HG03378 (cell line): Measurements from ENCODE around the gene NOX5.

ENCODE experiments used
- ATAC-seq: cut with Tn5 transposase; IDR thresholded peaks from one replicate; pipeline ENCODE4 v1.9.1; 2021; ENCODE audit warnings: mild to moderate bottlenecking, moderate library complexity; ENCODE audit not compliant: unreplicated experiment

NOX5 gene

DNA sequence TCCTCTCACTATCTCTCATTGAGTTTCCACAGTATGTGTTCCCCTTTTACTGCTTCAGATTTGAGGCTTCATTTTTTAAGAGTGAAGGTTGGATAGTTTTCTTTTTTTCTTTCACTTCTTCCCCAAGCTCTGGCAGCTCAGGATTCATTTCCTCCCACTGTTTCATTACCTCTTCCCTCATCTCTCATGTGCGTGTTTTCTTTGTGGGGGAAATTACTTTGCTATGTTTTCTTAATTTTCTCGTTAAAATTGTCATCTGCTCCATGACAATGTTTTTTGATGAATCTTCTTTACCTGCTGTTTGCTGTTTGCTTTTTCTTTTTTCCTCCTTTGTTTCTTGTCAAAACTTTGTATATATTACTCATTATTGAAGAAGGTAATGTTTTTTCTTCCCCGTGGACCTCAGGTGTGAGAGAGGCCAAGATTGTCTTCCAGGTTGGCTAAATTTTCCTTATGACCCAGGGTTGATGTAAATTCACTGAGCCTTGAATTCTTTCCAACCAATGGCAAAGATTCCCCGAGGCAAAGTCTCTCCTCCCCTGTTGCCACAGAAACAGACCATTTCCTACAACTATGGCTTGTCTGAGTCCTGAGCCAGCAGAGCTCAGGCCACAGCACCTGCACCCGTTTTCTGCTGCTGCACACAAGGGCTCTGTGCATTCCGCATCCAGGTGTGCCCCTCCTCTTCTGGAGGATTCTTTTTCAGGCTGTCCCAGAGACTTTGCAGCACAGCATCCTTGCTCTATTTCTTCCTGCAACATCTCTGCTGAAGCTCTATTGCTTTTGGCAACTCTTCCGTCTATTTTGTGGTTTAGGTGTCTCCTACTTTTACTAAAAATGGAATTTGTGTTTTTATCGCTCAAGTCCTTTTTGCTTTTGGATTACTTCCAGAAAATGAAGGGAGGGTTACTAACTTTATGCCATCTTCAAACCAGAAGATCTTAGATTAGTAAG lies 66.1 kb downstream of the NOX5 start:
- ATAC-seq = no peak

DNA sequence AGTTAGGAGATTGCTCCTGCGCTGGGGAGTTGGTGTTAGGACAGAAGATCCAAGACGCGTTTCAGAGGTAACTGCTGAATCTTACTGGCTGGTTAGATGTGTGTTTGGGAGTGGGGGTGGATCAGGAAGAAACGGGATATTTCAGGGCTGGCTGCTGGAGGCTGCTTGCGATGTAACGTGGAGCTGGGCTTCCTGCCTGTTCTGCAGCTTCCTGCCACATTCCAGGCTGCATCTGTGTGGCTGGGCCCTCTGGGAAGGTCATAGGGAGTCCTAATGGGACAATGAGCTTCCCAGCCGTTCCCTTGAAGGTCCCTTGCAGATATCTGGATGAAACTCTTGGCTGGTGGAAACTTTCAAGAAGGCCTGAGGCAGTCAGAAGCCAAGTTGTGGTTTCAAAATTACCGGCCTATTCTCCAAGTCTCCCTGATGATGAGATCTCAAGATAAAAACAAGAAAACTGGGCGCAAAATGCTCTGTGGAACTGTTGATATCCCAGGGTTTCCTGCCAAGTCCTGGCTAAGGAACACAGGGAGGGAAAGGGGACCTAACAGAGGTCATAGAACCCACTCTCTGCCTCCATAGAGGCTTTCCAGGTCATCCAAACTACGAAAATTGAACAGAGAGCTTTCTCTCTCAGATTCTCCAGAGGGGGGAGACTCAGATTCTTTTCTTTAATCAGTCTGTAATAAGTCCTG lies 67.0 kb downstream of the NOX5 start:
- no peak for ATAC-seq

DNA sequence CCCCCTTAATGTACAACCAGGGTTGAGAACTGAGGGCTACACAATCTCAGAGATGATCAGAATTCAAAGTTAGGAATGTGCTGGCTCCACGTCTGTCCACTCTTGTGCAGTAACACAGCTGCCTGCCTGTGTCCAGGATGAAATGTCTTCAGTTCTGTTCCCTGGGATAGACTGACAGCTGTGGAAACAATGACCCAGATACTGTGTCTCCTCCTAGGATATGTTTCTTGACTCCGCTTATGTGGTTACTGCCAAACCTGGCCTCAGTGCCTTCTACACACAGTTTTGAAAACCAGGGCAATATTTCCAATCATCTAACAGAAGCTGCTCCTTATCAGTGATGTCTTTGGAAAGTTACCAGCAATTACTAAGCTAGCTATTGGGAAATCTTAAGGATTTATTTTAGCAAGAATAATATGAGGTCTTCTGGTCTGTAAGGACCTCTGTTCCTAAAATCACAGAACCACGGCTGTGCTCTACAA lies 67.6 kb downstream of the NOX5 start:
- ATAC-seq = no peak

DNA sequence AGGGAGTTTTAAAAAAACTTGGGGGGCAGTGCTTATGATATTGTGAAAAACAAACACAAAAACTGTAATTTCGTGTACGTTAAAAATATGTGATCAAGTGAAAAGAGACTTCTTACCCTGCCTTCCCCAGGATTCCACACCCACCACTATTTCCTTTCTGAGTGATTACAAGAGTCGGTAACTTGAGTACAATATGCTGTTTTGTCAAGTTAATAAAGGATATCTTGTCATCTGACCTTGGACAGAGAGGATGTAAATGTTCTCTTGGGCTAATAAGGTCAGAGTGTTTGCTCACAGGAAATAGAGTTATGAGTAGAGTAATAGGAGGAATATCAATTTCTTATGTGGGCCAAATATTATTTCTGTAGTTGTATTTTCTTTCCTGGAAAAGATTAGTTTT lies 68.1 kb downstream of the NOX5 start:
- ATAC-seq = no peak

DNA sequence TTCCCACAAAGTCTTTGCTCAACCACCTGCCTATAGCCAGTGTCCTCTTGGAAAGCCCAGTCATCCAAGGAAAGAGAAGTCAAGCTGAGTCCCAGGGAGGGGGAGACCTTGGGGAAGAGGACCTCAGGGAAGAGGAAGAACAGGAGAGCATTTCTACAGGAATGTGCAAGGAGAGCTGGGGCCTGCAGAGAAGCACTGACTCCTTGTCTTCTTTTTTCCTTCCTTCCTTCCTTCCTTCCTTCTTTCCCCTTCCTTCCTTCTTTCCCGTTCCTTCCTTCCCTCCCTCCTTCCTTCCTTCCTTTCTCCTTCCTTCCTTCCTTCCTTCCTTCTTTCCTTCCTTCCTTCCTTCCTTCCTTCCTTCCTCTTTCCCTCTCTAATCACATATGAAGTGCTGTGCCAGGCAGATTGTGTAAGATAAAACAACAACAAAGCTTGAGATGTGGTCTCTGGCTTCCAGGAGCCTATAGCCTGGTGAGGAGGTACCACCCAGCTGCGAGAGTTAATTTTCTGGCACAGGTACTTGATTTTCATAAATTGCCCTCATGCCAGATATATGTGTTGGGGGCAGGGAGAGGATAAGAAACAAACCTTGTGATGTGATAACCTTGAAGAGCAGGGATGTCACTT lies 70.0 kb downstream of the NOX5 start:
- ATAC-seq = no peak

DNA sequence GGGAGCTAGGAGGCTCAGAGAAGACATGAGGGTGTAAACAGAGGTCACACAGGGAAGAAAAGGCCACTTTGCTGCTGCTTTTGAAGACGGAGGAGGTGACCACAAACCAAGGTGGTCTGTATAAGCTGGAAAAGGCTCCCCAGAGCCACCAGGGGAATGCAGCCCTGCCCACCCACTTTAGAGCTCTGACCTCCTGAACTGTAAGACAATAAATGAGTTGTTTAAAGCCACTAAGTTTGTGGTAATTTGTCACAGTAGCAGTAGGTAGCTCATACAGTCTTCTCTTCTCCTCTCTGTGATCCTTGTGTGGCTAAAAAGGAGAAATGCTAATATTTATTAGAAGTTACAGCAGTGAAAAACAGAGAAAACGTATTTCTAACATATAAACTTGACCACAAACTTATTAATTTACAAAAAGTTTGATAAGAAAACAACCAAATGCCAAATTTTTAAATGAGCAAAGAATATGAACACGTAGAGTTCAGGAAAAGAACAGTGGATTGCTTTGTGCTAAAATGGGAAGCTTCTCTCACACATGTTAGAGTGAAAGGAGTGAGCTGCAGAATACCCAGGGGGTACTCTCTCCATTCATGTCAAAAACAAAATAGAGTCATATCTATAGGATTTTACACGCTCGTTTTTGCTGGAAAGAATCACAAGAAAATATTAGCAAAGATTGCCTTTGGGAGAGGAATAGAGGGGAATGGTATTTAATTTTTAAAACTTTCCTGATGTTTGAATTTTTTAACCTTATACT lies 71.0 kb downstream of the NOX5 start:
- ATAC-seq = no peak

DNA sequence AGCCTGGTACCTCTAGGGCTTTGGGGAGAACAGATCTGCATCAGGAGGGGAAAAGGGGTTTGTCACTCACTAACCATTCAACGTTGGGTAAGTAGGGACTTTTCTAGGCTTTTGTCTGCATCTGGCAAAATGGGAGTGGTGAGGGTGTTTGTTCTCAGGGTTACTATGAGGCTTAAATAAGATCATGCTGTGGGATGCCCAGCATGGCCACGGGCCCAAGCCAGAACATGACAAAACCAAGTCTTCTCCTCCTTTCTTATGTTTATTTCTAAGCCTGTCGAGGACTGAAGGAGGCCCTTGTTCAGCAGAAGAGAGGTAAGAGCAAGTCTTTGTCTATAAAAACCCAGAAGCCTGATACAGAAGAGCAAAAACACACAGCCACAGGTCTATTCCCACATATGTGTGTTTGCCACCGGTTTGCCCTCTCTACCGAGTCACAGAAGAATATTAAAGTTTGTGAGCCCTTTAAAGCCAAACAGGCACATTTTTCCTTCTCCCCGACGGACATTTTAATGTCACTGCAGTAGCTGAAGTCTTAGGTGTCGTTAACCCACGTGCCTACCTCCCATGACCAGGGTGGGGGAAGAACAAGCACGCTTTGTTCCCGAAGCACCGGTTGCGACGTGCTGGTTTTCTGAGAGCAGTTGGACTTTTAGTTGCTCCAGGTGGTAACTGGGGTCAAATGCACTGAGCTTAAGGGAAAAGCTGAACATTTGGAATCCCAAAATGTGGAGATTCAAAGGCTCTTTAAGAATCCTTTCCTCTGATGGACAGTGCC lies 72.1 kb downstream of the NOX5 start:
- no peak for ATAC-seq

DNA sequence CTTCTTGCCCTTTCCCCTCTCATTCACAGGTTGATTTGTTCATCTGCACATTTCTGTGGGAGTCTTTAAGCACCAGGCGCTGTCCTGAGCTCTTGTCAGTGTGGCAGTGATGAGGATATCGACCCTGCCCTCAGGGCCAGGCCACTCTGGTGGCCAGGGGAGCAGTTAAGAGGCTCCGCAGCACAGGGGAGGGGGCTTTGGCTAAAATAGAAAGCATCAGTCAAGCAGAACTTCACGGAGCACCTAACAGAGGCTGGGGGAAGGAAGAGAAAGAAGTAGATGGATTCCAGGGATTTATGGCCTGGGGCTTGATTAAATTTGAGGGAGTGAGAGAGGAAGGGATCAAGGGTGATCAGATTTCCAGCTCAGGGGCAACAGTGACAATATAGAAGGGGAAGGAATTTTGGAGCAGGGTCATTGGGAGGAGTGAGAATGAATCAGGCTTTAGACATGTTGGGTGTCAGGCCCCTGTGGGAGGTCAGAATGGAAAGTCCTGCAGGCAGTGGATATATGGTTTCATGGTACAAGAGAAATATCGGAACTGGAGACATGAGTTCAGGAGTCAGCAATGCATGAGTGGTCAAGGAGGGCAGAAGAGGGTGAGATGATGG lies 73.0 kb downstream of the NOX5 start:
- no peak for ATAC-seq

DNA sequence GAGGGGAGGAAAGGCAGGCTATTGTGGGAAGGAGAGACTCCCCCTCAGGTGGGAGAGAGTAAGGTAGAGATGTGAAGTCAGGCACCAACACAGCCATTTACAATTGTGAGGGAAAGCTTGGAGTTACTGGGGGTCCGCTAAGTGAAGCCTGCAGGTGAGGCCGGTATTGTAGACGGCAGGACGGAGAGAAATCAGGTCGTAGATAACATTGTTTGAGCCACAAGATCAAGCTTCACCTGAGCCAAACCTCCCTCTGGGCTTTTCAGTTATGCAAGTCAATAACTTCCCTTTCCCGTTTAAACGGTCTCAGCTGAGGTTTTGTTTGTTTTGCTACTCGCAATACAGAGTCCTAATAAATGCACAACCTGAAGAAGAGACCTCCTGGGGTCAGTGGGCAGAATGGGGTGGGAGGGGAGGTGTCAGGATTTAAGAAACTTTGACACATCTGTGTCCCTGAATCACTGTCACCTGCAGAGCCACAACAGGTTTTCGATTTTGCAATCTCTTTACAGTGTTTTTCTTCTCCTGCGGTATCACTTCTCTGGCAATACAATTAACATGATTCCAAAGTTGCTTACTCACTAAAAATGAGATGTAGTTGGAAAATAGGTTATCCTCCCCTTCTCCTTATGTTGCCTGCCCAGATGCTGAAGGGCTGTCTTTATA lies 73.9 kb downstream of the NOX5 start:
- ATAC-seq = no peak

DNA sequence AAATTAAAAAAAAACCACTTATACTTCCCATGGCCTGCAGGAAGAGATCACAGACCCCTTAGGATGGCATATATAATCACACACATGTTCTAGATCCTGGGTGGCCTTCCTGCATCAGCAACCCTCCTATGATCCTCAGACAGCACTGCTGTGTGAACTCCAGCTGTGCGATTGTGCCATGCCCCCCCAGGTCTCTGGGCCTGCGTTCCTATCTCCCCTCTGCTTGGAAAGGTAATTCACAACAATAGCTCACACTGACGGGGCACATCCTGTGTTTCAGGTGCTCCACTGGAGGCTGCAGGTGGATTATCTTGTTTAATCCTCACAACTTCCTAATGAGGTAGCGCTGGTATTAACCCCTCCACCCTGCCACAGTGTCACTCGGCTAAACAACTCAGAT lies 74.8 kb downstream of the NOX5 start:
- ATAC-seq = no peak

DNA sequence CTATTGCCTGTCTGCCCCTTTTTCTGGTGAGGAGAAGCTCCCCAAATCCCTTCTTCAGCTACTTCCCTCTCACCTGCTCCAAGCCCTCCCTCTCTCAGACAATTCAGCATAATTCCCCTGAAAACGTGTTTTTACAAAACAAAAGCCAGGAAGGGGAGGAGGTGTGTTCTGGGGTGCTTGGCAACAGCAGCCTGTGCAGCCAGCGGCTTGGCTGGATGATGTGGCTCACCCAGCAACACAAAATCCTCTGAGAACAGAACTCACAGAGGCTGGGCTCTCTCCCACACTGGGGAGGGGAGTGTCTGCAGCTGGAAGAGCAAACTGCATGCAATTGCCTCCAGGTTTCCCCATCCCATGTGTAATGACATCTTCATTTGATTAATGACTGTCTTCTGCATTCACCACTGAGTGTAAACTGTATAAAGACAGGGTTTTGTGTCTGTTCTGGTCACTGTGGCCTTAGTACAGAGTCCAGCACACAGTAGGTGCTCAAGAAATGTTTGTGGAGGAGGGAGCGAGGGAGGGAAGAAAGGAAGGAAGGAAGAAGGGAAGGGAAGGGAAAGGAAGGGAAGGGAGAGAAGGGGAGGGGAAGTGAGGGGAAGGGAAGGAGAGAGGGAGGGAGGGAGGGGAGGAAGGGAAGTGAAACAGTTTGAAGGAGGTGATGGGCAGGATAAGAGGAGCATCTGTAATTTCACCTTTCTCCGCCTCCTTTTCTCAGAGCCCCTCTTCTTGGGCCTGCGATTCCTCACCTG lies 75.9 kb downstream of the NOX5 start:
- ATAC-seq = no peak

DNA sequence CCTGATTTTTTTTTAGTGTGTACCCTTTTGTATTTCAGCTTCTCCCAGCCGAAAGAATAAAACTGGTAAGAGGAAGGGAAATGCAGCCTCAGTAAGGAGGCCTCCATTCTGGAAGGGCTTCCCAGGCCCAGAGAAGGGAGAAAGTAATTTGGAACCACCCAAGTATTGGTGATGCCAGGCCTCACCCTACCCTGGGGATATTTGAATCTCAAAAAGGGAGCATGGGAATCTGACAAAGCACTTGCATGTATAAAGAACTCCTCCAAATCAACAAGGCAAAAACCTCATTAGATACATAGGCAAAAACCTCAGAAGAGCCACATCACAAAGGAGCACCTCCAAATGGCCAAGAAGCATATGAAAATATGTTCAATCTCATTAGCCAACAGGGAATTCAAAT lies 77.2 kb downstream of the NOX5 start:
- ATAC-seq = no peak

DNA sequence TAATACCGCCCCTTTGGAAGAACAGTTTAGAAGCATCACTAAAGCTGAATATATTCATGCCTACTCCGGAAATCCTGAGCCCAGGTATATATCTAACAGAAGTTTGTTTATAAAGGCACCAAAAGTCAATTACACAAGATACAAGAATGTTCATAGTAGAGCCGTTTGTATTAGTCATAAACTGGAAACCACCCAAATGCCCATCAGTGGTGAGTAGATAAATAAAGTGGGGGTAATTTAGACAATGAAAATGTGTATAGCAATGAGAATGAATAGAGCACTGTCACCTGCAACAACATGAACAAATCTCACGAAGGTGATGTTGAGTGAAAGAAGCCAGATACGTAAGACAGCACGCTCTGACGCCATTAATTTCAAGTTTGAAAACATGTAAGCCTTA lies 77.7 kb downstream of the NOX5 start:
- ATAC-seq = no peak

DNA sequence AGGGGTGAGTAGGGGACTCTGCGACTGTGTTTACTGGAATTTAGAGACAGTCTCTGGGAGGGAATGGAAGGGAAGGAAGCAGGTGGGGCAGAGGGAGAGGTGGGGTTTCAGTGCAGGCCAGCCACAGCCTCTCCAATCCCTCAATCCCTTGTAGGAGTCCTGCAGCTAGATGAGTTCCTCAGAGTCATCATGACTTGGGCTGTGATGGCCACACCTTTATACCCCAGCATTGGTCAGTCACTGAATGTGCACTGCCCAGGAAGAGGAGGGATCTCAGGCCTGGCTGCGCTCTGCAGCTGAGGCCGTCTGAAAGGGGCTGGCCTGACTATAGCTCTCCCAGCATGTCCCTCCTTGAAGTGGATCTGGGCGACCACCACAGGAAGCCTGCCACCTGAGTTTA lies 78.6 kb downstream of the NOX5 start:
- no peak for ATAC-seq

DNA sequence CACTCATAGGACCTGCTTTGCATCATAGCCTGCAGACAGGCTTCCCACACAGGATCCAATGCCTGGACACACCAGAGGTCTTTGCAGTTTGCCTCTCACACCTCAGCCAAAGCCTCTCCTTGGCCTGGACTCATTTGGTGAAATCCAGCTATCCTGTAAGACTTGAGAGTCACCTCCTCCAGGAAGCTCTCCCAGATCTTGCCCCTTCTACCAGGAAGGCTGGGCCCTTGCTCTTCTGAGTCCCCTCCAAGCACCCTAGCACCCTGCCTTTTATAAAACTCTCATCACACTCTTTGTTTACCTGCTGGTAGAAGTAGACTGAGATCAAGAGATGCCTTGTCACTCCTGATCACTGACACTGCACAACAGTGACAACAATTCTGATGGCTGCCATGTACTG lies 79.1 kb downstream of the NOX5 start:
- no peak for ATAC-seq

DNA sequence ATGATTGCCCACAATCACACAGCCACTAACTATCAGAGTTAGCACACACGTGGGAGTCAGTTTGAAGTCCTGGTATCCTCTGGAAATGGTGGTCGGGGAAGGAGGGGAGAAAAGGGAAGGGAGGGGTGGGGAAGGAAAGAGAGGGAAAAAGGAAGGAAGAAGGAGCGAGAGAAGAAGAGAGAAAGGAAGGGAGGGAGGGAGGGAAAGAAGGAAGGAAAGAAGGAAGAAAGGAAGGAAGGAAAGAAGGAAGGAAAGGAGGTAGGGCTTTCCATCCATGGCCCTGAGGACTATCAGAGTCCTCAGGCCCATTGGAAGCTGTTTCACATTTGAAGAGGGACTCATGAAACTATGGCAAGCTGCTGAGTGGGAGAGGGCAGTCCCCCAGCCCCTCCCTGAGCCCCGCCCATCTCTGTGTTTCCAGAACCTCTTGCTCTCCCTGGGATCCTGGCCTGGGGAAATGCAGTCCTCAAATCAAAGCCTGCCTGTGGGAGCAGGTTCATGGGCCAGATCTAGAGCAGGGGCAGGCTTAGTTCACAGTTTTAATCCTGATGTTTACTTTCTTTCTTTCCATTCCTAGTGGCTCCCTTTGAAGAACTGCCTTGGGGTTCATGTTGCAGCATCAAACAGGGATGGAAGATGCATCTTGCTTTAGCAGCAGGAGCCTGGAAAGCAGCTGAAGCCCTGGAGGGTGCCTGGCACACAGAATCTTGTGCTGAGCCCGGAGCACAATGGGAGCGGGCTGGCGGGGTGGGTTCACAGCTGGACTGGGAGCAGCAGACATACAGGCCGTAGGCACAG lies 79.8 kb downstream of the NOX5 start:
- no peak for ATAC-seq

DNA sequence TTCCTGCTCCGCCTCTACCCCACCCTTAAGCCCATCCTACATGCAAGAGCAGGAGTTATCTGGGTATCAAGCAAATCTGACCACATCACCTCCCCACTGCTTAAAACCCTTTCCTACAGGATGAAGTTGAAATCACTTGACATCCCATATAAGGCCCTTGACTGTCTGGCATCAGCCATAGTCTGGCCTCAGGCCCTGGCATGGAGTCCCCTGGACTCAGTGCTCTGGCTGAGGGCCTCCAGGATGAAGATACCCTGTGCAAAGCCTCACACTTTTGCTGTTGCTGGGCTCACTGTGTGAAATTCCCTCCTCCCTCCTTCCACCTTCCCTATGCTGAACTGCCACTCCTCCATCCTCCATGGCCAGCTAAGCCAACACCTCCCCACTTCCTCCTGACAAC lies 80.8 kb downstream of the NOX5 start:
- no peak for ATAC-seq

DNA sequence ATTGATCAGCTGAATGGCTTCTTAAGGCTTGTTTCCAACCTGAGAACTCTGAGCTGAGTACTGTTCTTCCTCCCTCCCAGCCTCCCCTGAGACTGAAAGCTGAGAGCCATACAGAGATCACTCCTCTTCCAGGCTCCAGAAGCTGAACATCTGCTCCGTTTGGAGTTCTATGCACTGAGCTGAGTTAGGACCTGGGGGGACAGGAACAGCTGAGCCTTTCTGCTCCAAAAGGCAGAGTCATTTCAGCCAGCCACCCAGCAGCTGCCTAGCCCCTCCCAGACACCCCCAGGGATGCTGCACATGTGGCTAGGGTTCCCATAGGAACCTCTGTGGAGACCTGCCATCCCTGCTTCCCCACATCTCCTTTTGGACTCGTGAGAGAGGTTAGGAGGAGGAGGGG lies 81.7 kb downstream of the NOX5 start:
- ATAC-seq = no peak
